AG10803 (cell line): ENCODE measurements around the gene DYNLT4.

Experiments
- DNase-seq: peaks from one replicate; pipeline ENCODE4 v3.0.0; 2010; ENCODE audit warnings: low read depth
- H3K4me3 ChIP-seq: 2 replicates; pipeline ENCODE4 v1.5.1; 2011; ENCODE audit warnings: mild to moderate bottlenecking, low read length, control low read depth
- CTCF ChIP-seq: conservative IDR thresholded peaks from 2 replicates; pipeline ENCODE4 v1.5.1; 2011; ENCODE audit warnings: mild to moderate bottlenecking, low read length, control low read depth, inconsistent platforms

DYNLT4 gene

GRCh38 chr1:44806704-44807363 lies at the start of gene DYNLT4:
DYNLT4 (minus strand) TSS chr1:44807351; CDS start chr1:44806668, 683 bp downstream.
- no peak for TF ChIP-seq CTCF
- no peak for DNase-seq
- peak within 1 kb of the TSS; percentile 78 for H3K4me3 ChIP-seq

- H3K4me3 ChIP-seq = no peak overlapping the region
- no peak for TF ChIP-seq CTCF
- DNase-seq = no peak
Observed at GRCh38 chr1:44855742-44856141, 48.6 kb upstream of the DYNLT4 start.

- no peak for DNase-seq
- no peak for TF ChIP-seq CTCF
Observed at GRCh38 chr1:44854970-44855369, 47.8 kb upstream of the DYNLT4 start.

GRCh38 chr1:44853201-44853600 lies 46.0 kb upstream of the DYNLT4 start:
- no peak for TF ChIP-seq CTCF
- no peak overlapping the region for H3K4me3 ChIP-seq
- DNase-seq = no peak

More at GRCh38 chr1:44854970-44855369, 47.8 kb upstream of the DYNLT4 start:
- no peak overlapping the region for H3K4me3 ChIP-seq

- TF ChIP-seq CTCF = no peak
- H3K4me3 ChIP-seq = no peak overlapping the region
- no peak for DNase-seq
Observed at GRCh38 chr1:44851308-44851707, 44.2 kb upstream of the DYNLT4 start.

- H3K4me3 ChIP-seq = no peak overlapping the region
- no peak for DNase-seq
- no peak for TF ChIP-seq CTCF
Observed at GRCh38 chr1:44849575-44850132, 42.5 kb upstream of the DYNLT4 start.

- no peak for TF ChIP-seq CTCF
- H3K4me3 ChIP-seq = no peak overlapping the region
- no peak for DNase-seq
Observed at GRCh38 chr1:44848456-44849181, 41.5 kb upstream of the DYNLT4 start.
